Subcutaneous adipose tissue (tissue), 4 donors: ENCODE measurements around the gene ANKRD11. TPM values are rescaled to one million over a fixed set of nuclear protein-coding genes. Genes with fewer than 3 reads are reported as not detected.

Experiments used
- CTCF ChIP-seq: fragments of 450-650 bp; IDR thresholded peaks from one replicate; pipeline ENCODE4 v1.5.1; 2016; ENCODE audit warnings: low read depth, mild to moderate bottlenecking, control low read depth, antibody characterized with exemption, moderate library complexity
- total RNA-seq, 4 donors: library from RNA; depleted of rRNA; stranded (reverse); fragments of >200 nt; gene quantifications; one replicate each; pipeline ENCODE4 v1.1.0, GENCODE V29; 2016

Gene ANKRD11
- total RNA-seq, 4 donors from 2014 or later: 56.1 to 190 (median 62.6) TPM

- no peak for TF ChIP-seq CTCF
Measured at GRCh38 chr16:89517128-89517527, 26.8 kb upstream of the ANKRD11 start.

GRCh38 chr16:89512453-89512852 is 22.1 kb upstream of the ANKRD11 start:
- TF ChIP-seq CTCF: no peak

DNA sequence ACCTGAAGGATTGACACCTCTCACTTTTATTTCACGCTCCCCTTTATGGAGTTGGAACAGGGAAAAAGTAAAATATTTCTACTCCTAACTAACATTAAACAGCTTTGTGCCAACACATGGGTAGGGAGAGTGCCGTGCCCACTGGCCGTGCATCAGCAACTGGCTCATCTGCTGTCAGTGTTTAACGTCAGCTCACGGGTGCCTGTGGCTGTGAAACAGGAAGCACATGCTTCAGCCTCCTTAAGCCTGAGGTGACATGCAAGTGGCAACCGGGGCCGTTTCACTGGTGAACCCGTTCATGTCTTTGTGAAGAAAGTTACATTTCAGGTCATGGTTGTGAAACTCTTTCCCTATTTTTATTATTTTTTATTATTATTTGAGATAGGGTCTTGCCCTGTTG is 21.0 kb upstream of the ANKRD11 start:
- TF ChIP-seq CTCF: no peak

DNA sequence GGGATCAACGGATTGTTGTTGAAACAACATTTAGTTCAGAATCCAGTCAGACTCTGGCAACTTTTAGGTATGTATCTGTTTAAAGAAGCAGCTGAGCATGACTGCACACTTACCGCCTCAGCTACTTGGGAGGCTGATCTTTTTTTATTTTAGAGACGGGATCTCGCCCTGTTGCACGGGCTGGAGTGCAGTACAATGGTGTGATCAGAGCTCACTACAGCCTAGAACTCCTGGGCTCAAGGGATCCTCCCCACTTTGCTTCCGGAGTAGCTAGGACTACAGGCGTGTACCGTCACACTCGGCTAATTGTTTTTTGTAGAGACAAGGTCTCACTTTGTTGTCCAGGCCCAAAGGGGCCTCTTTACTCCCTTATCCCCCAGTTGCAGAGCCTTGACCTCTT is 20.2 kb upstream of the ANKRD11 start:
- TF ChIP-seq CTCF: no peak

GRCh38 chr16:89507834-89508590 is 17.7 kb upstream of the ANKRD11 start, which contains the start of gene SPG7:
Gene SPG7, plus strand, starts transcription at chr16:89508403. Its CDS starts 15 bp downstream, at chr16:89508418.
- no peak for TF ChIP-seq CTCF

GRCh38 chr16:89507214-89507833 is 17.0 kb upstream of the ANKRD11 start:
- TF ChIP-seq CTCF: no peak

DNA sequence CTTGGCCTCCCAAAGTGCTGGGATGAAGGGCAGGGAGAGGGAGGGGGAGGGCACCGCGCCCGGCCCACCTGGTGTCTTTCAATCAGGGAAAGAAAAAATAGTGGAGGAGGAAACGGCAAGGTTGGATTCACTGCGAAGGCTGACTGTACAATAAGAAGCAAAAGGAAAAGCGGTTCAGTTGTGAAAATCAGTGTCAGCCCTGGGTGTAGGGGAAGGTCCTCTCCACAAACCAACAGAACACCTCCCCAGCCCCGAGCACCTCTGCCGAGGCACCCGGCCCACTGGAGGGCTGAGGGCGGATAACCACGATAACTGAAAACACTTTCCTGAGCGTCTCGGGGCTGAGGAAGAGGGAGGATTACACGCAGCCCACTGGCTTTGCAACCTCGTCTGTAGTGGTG is 16.4 kb upstream of the ANKRD11 start:
- no peak for TF ChIP-seq CTCF
